Measurements from ENCODE around the gene LCN1. TPM values are rescaled to one million over a fixed set of nuclear protein-coding genes. Genes with fewer than 3 reads are reported as not detected.
"Not testable (repeated sequence)": the region's sequence is repeated elsewhere in the genome, so short reads cannot be mapped to it uniquely, and the experiment has no call there.

Gene LCN1
- total RNA-seq, 4 donors from 2014 or later: not detected

GRCh38 chr9:135525241-135526088 is 4.2 kb downstream of the LCN1 start:
- Histone ChIP-seq H3K4me3 (no peak overlapping the region), H3K4me1 (no peaks in the 10 kb centered on the region), H3K27ac (no peak overlapping the region), H3K27me3 (peaks cover 83% of the 10 kb centered on the region), H3K36me3 (no peaks in the 10 kb centered on the region), H3K9me3 (peaks cover 0 to 14% (median 0%) of the 10 kb centered on the region in 3 donors)
- TF ChIP-seq POLR2AphosphoS5 (IDR thresholded peaks at IDR 0.05): no peak
- no peak for ATAC-seq
- 100% methylated on average over 1 of the region's 31 CpGs; no CpG with 5 or more reads in 1 of the 2 donors for WGBS, 2 donors (ENCODE audit: low coverage in 1 of 2)

GRCh38 chr9:135526089-135526729 is 5.0 kb downstream of the LCN1 start:
- TF ChIP-seq POLR2A (IDR thresholded peaks at IDR 0.05) (no peak), POLR2AphosphoS5 (IDR thresholded peaks at IDR 0.05) (no peak), EP300 (IDR thresholded peaks at IDR 0.05) (no peak), CTCF (IDR thresholded peaks at IDR 0.05) (no peak)
- Histone ChIP-seq H3K4me1 (no peaks in the 10 kb centered on the region), H3K27ac (no peak overlapping the region), H3K27me3 (peaks cover 85% of the 10 kb centered on the region), H3K9me3 (peaks cover 0 to 14% (median 0%) of the 10 kb centered on the region in 3 donors), H3K4me3 (no peak overlapping the region), H3K36me3 (no peaks in the 10 kb centered on the region)
- WGBS, 2 donors (ENCODE audit: low coverage in 1 of 2): 100% methylated on average over 1 of the region's 11 CpGs; no CpG with 5 or more reads in 1 of the 2 donors
- ATAC-seq: no peak

GRCh38 chr9:135526730-135527571 is 5.7 kb downstream of the LCN1 start:
- Histone ChIP-seq H3K4me1 (no peaks in the 10 kb centered on the region), H3K27me3 (peaks cover 84% of the 10 kb centered on the region), H3K4me3 (no peak overlapping the region), H3K27ac (no peak overlapping the region), H3K36me3 (no peaks in the 10 kb centered on the region), H3K9me3 (peaks cover 0 to 14% (median 0%) of the 10 kb centered on the region in 3 donors)
- ATAC-seq: no peak
- 70 to 71% methylated on average over 4 of the region's 30 CpGs for WGBS, 2 donors (ENCODE audit: low coverage in 1 of 2)
- no peak for TF ChIP-seq EP300 (IDR thresholded peaks at IDR 0.05)
- no peak for TF ChIP-seq POLR2AphosphoS5 (IDR thresholded peaks at IDR 0.05)
- no peak for TF ChIP-seq POLR2A (IDR thresholded peaks at IDR 0.05)
- TF ChIP-seq CTCF (IDR thresholded peaks at IDR 0.05): no peak

- WGBS, 2 donors (ENCODE audit: low coverage in 1 of 2): 93 to 100% methylated on average over 1 to 6 of the region's 10 CpGs
- H3K27ac ChIP-seq, H3K36me3 ChIP-seq, H3K4me1 ChIP-seq, H3K4me3 ChIP-seq, ATAC-seq: not testable (repeated sequence)
- Histone ChIP-seq H3K27me3 (peaks cover 77% of the 10 kb centered on the region), H3K9me3 (peaks cover 0 to 14% (median 0%) of the 10 kb centered on the region in 3 donors)
These were observed 7.7 kb downstream of the LCN1 start for GRCh38 chr9:135528842-135529435.

- no peak for ATAC-seq
- H3K4me1 ChIP-seq: no peaks in the 10 kb centered on the region
- whole genome bisulfite sequencing, 2 donors (ENCODE audit: low coverage in 1 of 2): 40% methylated on average over 3 of the region's 5 CpGs; no CpG with 5 or more reads in 1 of the 2 donors
- H3K36me3 ChIP-seq: no peaks in the 10 kb centered on the region
- H3K27me3 ChIP-seq: peaks cover 75% of the 10 kb centered on the region
- TF ChIP-seq EP300 (IDR thresholded peaks at IDR 0.05): no peak
- no peak for TF ChIP-seq CTCF (IDR thresholded peaks at IDR 0.05)
- TF ChIP-seq POLR2AphosphoS5 (IDR thresholded peaks at IDR 0.05): no peak
- TF ChIP-seq POLR2A (IDR thresholded peaks at IDR 0.05): no peak
- no peak overlapping the region for H3K27ac ChIP-seq
- H3K4me3 ChIP-seq: no peak overlapping the region
- H3K9me3 ChIP-seq: peaks cover 0 to 14% (median 0%) of the 10 kb centered on the region in 3 donors
These were observed 8.9 kb downstream of the LCN1 start for GRCh38 chr9:135530146-135530545.

Measured in gastroesophageal sphincter (tissue), 4 donors.